ENCODE measurements around the gene ZNF654. TPM values are rescaled to one million over a fixed set of nuclear protein-coding genes. Genes with fewer than 3 reads are reported as not detected.

ZNF654 gene
- total RNA-seq, 1 experiment from 2014 or later: 12.9 TPM

- Mint-ChIP-seq H3K9me3 (ENCODE audit: low read depth, unreplicated experiment) (no peaks in the 10 kb centered on the region), H3K27ac (ENCODE audit: unreplicated experiment) (peak overlapping the region; percentile 92), H3K4me3 (ENCODE audit: low read depth, unreplicated experiment) (peak overlapping the region; percentile 86), H3K36me3 (ENCODE audit: insufficient read depth, unreplicated experiment) (peaks cover 34% of the 10 kb centered on the region), H3K4me1 (ENCODE audit: low read depth, unreplicated experiment) (peaks cover 28% of the 10 kb centered on the region), H3K27me3 (ENCODE audit: unreplicated experiment) (no peaks in the 10 kb centered on the region)
- no peak for TF ChIP-seq CTCF (IDR thresholded peaks at IDR 0.05; ENCODE audit: unreplicated experiment)
- intact Hi-C loops (cut with micrococcal nuclease; ENCODE audit: unreplicated experiment): no loop called here
- CTCF ChIA-PET: no interaction called here
- TSS peak; percentile 63 for BruUV-seq (replicated peaks)
- DNase-seq: no peak
Observed at GRCh38 chr3:88150371-88150770, 91.3 kb downstream of the ZNF654 start.

DNA sequence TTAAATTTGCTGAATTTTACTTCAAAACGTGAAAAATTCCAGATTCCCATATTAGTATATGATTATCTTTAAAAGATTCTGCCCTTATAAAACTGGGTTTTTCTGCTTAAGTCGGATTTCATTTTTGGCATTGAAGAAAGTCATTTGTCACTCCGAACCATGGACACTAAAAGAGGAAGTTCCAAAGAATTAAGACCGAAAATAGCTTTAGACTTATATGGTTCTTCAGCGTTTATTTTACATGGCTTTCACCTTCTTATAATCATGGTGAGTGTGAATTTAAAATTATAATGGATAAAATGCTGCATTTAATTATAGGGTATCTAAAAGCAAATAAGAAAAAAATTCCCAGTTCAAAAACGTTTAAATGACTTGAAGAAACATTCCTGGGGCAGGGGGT, 91.8 kb downstream of the ZNF654 start:
- Mint-ChIP-seq H3K27me3 (ENCODE audit: unreplicated experiment) (no peaks in the 10 kb centered on the region), H3K9me3 (ENCODE audit: low read depth, unreplicated experiment) (no peaks in the 10 kb centered on the region), H3K4me1 (ENCODE audit: low read depth, unreplicated experiment) (peaks cover 28% of the 10 kb centered on the region), H3K27ac (ENCODE audit: unreplicated experiment) (peak overlapping the region; percentile 92), H3K4me3 (ENCODE audit: low read depth, unreplicated experiment) (peak overlapping the region; percentile 86), H3K36me3 (ENCODE audit: insufficient read depth, unreplicated experiment) (peaks cover 39% of the 10 kb centered on the region)
- intact Hi-C loops (cut with micrococcal nuclease; ENCODE audit: unreplicated experiment): no loop called here
- no peak for TF ChIP-seq CTCF (IDR thresholded peaks at IDR 0.05; ENCODE audit: unreplicated experiment)
- CTCF ChIA-PET: no interaction called here
- DNase-seq: no peak
- BruUV-seq (replicated peaks): no TSS peak

DNA sequence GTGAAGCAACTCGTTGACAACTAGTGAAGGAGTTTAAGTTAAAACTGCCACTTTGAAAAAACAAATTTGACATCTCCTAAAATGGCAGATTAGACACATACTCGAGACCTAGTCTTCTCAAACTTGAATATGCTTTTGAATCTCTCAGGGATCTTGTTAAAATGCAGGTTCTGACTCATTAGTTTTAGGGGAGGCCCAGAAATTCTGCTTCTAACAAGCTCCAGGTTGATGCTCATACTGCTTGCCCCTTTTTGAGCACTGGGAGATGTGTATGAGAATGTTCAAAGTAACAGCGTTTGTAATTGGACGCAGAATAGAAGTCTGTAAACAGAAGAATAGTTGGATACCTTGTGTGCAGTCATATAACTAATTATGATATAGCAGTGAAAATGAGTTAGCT, 92.3 kb downstream of the ZNF654 start:
- CTCF ChIA-PET: no interaction called here
- no peak for DNase-seq
- no peak for TF ChIP-seq CTCF (IDR thresholded peaks at IDR 0.05; ENCODE audit: unreplicated experiment)
- peaks cover 44% of the 10 kb centered on the region for H3K36me3 Mint-ChIP-seq (ENCODE audit: insufficient read depth, unreplicated experiment)
- H3K27me3 Mint-ChIP-seq (ENCODE audit: unreplicated experiment): no peaks in the 10 kb centered on the region
- peaks cover 28% of the 10 kb centered on the region for H3K4me1 Mint-ChIP-seq (ENCODE audit: low read depth, unreplicated experiment)
- no peaks in the 10 kb centered on the region for H3K9me3 Mint-ChIP-seq (ENCODE audit: low read depth, unreplicated experiment)
- BruUV-seq (replicated peaks): no TSS peak
- H3K27ac Mint-ChIP-seq (ENCODE audit: unreplicated experiment): no peak overlapping the region
- intact Hi-C loops (cut with micrococcal nuclease; ENCODE audit: unreplicated experiment): no loop called here
- H3K4me3 Mint-ChIP-seq (ENCODE audit: low read depth, unreplicated experiment): peak overlapping the region; percentile 86

DNA sequence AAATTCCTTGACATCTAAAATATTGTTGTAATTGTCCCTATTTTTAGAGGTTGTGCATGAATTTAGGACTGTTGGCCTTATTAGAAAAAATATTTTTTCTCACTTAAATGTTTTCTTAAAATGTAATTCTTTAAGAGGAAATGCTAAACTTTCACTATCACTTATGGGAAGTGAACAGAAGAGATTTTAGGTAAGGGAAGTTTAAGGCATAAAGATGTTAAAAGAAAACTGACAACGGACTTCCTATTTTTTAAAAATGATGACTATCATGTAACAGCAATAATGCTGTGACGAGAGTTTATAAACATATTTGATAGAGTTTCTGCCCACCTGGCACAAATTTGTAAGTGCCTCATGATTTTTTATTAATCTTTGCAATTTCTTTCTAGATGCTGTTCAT, 93.8 kb downstream of the ZNF654 start:
- Mint-ChIP-seq H3K9me3 (ENCODE audit: low read depth, unreplicated experiment) (no peaks in the 10 kb centered on the region), H3K36me3 (ENCODE audit: insufficient read depth, unreplicated experiment) (peaks cover 47% of the 10 kb centered on the region), H3K4me1 (ENCODE audit: low read depth, unreplicated experiment) (peaks cover 14% of the 10 kb centered on the region), H3K27ac (ENCODE audit: unreplicated experiment) (no peak overlapping the region), H3K4me3 (ENCODE audit: low read depth, unreplicated experiment) (no peak overlapping the region), H3K27me3 (ENCODE audit: unreplicated experiment) (no peaks in the 10 kb centered on the region)
- TF ChIP-seq CTCF (IDR thresholded peaks at IDR 0.05; ENCODE audit: unreplicated experiment): no peak
- no TSS peak for BruUV-seq (replicated peaks)
- CTCF ChIA-PET: no interaction called here
- intact Hi-C loops (cut with micrococcal nuclease; ENCODE audit: unreplicated experiment): no loop called here
- no peak for DNase-seq

Data from Calu3 (cell line).